RKO (cell line): Measurements from ENCODE around the gene EFL1.
"Not testable (repeated sequence)": the region's sequence is repeated elsewhere in the genome, so short reads cannot be mapped to it uniquely, and the experiment has no call there.

Source experiments
- DNase-seq: peaks from one replicate; pipeline ENCODE4 v3.0.0-alpha.2; 2016; ENCODE audit warnings: low spot score

The EFL1 gene

DNA sequence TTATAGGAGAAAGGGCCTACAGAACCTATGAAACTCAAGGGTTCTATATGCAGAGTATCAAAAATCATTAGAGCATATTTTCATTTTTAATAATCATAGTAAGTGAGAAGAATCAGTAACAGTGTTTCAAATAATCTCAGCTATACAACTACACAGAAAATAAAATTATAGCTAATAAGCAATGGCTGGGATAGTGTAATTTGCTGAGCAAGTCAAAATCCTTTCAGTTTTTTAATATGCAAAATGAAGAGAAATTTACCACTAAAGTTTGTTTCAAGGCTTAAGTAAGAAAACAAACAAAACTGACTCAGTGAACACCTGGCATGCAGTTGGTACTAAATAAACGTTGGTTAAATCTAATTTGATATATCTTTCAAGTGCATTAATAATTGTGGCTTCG, 66.2 kb downstream of the EFL1 start:
- no peak for DNase-seq

DNA sequence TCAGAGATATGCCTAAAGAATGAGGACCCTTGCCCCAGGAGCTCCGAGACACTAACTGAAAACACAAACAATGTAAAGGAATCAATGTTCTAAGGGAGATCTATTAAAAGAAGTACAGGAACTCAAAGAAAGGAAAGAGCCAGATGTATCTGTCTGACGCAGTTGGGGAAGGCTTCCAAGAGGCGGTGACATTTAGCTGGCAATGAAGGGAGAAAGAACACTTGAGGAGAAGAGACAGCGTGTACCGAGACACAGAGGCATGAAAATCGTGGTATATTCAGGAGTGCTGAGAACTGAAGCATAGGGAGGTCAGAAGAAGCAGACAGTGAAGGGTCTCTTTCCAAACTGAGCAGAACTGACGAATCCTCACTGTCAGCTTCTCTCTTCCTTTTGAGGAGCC, 66.7 kb downstream of the EFL1 start:
- DNase-seq = not testable (repeated sequence)

DNA sequence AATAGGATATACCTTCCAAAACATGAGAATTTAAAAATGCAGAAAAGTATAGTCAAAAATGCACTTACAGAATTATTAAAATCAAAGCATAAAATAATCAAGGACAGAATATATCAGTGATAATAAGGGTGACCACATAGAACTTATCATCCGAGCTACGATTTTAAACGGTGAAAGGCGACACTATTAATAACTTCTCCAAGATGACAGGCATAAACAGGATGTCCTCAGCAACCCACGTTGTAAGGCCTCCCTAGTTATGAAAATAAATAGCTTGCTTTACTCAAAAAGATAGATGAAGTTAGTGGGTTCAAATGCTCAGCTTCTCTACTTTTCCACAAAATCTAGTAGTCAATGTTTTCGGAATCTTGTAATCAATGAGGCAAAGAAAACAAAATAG, 68.0 kb downstream of the EFL1 start:
- DNase-seq = not testable (repeated sequence)

DNA sequence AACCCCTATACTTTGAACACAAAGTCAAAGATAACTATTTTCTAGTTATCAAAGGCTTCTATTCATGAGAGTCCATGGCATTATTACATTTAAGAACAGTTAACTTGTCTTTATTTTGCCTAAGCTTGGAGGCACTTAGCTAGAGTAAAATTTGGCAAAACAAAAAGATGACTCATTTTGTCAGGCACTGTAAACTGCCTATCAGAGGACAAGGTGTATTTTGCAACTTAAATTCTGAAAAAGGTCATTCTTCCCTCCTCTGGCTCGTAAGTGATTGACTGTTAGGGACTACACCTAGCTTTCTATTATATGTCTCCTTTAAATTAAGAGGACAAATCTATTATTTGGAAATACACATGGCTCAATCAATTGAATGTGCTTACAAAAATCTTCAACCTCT, 69.1 kb downstream of the EFL1 start:
- not testable (repeated sequence) for DNase-seq

DNA sequence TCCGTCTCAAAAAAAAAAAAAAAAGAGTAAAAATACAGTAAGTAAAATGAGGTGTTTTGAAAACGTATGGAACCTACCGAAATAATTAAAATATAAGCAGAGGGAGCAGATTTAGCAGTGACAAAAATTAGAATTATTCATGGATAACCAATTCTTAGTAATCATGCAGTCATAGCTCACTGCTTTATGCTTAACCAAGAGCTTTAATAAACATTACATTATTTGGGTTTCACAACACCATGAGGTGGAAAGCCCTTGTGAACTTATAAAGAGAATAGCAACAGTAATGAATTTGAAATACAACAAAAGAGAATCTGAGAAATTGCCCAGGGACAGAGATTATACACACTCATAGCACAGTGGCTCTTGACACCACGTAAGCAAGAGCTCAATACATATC, 70.1 kb downstream of the EFL1 start:
- DNase-seq = not testable (repeated sequence)

DNA sequence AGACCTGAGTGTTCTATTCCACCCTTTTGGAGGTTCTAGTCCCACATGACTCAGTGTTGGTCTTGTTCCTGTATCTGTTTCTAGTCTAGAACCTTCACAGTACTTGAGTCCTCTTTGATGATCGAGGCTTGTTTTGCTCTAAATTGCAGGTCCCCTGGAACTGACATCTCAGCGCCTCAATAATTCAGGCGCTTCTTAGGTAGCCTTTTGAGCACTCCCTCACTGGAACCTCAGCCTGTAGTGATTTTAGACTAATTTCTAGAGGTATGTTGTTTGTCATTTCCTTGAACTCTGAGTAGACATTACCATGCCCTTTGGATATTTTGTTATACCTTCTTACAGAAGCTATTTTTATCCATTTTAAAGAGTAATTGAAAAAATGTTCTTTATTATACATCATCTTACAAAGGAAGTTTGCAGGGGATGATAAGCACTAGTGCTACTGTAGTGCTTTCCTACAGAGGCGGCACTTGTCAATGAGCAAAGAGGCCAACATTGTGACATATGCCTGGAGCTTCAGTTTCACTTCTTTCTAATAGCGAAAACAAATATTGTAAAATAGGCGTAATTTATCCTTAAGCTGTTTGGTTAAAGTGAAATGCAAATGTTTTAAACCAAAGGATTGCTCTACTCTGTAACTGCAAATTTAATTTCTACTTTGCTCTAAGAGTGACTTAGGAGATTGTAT, 75.7 kb downstream of the EFL1 start:
- DNase-seq = peak; percentile 12

DNA sequence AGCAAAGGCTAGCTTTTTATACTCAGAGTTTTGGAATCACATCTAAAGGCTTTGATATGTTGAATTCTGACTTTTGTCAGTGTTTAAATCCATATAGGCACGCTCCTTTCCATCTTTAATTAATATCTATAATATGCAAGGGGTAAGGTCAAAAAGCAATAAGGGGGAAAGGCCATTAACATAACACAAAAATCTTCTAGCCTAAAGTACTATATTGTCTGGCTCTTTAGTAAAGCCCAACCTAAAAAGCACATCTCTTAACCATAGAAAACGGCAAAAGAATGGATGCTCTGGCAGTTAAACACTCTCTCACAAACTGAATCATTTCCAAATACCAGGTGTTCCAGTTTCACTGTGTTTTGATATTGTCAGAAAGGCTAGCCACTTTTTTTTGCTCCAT, 76.4 kb downstream of the EFL1 start:
- DNase-seq = no peak

DNA sequence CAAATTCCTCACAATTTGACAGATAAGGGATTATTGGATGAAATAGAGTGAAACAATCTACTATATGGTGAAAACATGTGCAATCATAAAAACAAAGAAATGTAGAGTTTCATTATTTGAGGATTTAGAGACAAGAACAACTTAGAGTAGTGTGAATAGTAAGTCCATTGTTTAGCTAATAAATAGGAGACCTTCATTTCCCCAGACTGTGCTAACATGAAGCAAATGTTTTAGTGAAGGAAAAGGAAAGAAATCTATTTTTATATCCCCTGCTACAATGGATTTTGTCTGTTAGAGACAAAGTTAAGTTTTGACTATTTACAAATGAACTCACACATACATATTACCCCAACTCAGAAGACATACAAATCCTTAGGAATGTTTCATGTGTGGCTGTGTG, 77.8 kb downstream of the EFL1 start:
- no peak for DNase-seq

DNA sequence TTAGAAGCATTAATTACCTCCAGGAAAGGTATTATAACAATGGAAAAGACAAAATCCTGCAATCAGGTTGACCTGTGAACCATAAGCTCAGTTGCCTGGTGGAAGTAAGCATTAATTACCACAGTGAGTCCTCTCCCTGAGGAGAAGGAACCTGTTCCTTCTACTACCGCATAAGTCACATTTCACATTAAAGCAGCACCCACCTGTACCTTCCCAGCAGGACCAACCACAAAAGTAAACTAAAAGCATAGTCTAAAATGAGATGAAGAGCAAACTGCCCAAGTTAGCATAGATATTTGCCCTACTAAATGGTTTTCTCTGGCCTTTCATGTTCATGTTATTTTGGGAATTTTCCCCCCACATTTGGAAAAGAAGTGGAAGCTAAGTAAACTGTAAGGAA, 78.2 kb downstream of the EFL1 start:
- DNase-seq = no peak

DNA sequence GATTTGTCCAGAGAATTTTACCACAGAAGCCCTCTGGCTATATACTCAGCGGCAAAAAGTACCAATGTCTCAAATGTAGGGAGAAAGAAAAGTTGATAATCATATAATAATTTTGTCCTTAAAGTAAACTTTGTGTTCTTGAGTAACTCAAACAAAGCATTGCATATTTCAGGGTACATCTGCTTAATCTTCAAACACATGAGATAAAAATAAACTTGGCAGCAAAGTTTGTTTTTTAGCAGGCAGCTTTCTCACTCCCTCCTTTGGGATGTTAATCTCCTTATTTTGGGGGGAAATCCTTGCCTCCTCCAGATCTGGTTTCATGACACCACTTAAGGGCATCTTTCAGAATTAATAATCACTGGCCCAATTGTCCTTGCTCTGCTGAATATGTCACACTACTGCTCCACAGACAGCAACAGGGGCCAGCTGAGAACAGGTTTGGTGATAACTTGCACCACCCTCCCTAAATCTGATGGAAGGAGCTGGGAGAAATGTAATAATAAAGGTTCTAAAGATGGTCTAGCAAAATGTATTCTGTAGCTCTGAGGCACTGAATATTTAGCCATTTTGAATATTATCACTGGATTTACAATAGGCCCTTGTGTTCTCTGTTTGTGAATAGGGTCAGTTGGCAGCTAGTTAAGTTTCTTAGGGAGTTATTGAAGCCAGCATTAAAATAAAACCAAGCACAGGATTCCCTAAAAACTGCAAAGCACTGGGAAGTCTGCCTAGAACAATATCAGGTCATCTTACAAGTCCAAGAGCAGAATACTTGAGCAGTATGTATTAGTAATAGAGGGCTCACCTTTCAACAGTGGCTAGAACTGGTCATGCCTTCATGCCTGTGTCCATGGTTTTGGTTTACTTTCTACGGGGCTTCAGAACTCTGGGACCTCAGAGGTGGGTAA, 79.2 kb downstream of the EFL1 start:
- DNase-seq = no peak

DNA sequence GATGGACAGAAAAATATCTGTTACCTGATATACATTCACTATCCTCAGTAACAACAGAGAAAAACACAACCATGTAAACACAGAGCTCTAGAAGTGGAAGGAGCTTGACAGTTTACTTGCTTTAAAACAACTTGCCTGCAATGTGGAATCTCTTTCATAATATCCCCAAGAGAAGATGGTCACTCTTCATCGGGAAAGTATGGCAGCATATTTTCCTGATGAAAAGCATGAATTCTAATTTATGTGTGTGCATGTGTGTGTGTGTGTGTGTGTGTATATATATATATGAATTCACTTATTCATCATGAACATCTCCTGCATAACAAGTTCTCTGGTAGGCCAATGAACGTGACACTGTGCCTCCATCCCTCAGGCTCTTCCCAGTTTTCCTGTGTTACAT, 81.2 kb downstream of the EFL1 start:
- DNase-seq = no peak

DNA sequence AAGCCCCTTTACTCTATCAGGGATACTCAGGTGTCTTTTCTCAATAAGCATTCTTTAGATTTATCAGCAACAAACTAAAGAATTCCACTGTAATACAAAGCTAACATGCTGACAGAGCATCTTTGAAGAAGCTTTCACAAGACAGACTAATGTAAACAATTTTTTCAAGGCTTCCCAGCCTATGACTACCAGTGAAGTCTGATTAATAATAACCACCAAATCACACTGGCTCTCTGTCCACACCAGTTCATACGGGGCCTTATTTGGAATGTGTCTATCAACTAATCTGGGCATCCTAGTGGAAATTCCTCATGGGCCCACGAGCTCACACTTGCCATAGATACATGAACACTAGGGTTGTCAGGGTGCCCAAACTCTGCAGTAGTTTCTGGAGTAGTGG, 84.5 kb downstream of the EFL1 start:
- DNase-seq = no peak

DNA sequence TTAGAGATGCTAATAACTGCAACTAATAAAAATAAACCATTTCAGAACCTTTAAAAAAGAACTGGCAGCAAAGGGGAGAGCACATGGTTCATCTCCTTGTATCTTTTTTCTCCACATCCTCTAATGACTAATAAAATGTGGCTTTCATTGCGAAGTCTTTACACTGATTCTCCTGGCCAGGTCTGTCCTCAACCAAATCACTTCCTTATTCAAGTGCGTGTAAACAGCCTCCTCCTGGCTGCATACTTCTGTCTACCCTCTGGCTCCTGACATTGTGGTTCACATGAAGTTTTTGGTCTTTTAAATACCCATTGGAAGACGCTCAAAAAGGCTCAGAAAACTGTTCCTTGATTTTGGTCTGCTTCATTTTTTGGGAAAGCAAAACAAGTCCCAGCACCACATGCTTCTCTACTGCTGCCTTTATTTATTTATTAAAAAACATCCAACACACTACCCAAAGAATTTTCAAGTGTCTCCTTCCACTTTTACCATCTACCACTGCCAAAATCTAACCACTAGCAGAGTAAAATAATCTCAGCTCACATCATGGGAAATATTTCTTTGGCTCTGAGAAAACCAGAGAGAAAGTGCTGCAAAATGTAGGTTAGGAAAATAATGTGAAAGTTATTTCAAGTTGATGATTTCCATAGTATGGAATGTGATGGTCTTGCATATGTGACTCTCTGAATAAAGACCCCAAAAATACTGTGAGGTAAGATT, 85.1 kb downstream of the EFL1 start:
- no peak for DNase-seq

DNA sequence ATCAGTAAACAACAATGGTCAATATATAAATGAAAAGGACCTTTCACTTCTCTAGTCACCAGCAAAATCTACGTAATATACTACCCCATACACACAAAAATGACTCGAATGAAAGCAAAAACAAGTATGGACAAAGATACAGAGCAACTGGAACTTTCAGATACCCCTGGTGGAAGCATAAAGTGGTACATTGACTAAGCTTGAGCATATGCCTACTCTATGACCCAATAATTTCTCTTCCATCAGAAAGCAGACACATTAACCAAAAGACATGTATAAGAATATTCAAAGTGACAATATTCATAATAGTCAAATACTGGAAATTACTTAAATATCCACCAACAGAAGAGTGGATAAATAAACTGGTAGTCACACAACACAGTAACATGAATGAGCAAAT, 86.0 kb downstream of the EFL1 start:
- peak; percentile 36 for DNase-seq

DNA sequence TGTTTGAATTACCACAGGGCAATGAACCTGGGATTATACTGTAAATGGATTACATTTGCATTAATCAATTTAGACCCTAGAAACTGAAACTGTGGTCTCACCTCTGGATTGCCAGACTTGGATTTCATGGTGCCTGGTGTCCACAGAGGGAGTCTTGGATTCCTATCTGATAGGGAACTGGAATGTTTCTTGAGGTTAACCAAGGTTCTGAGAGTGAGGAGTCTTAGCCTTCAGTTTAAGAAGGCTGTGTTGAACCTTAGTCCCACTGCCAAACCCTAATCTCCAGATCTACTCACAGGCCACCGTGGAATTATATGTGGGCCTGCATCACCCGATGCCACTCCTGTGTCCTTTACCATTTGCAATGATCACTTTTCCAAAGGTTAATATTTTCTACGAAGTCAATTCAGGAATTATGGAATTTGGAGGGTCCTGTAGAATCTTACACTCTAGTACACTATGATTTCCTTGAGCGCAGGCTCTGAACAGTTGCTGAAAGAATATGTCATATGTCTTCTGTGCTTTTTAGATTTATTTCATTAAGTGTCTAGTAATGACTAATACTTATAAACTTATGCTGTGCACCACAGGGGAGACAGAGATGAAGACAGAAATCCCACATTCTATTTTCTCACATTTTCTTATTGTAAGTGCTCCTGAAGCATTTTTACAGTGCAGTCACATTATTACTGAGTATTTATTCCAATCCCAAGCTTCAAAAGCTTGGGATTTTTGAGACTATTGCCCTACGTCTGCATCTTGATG, 87.9 kb downstream of the EFL1 start:
- no peak for DNase-seq

DNA sequence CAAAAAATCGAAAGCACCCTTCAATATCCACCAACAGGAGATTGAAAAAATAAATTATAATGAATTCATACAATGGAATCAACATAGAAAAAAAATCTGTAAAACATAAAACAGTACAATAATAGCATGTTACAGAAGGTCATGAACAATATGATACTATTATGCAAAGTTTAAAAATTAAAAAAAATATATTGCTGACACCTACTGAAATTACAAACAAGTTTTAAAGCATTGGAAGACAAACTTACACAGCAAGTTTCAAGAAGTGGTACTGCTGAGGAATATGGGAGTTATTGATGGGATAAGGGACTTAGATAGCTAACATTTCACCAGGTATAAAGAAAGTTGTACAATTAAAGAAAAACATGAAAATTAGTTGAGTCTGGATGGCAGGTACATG, 89.4 kb downstream of the EFL1 start:
- DNase-seq = no peak

DNA sequence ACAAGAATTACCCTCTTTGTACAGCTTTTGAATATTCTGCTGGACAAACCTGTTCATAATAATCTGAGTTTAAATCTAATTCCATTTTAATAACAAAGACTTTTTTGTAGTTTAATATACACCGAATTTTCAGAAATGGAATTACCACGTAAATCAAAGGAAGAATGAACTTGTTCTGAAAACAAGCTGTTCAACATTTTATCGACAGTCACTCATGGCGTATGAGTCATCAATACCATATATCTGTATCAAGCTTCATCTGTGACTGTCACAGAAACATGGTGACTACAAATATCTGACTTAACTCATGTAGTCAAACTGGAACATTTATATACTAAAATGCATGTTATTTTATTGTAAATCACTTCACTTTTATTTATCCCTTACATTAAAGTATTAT, 90.0 kb downstream of the EFL1 start:
- DNase-seq = no peak

DNA sequence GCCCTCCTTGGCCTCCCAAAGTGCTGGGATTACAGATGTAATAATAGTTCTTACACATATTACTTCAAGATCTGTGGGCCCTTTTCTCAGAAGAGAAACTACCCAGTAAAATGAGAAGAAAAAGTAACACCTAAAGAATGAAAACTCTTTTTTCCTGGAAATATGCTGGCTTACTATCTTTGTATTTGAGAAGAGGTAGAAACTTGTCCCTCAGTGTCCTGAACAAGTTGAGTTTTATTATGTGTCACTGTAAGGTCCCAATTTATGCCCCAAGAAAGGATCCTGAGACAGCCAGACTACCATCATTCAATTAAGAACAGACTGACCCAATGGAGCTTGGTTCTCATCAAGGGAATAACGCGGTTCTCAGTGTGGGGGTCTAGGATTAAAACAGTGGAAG, 93.8 kb downstream of the EFL1 start:
- DNase-seq = no peak

DNA sequence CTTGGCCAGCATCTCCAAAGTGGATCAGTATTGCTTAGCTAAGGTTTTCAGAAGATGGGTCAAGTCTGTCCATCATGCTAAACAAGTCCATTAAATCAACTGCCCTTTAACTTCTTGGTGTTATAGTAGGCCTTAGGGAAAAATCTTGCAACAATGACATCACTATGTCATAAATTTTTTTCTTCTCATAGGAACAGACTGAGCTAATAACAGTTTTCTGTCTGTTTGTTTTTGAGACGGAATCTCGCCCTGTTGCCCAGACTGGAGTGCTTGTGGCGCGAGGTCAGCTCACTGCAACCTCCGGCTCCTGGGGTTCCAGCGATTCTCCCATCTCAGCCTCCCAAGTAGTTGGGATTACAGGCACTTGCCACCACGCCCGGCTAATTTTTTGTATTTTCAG, 94.2 kb downstream of the EFL1 start:
- no peak for DNase-seq

DNA sequence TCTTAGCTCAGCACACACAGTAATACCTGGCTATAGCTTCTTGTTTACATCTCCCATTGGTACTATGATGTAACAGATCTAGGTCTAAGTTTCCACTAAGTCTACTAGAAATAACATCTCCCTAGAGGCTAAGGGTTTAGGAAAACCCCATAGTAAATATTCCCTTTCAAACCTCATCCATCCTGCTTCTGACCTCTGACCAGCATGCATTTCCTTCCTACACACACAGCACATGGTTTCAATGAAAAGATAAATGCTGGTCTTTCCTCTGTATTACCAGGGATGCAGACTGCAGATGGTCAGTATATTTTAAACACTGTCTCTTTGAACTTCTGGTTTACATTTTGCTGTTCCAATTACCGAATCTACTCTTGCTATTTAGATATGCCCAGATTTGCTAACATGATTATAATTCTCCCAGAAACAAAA, 96.6 kb downstream of the EFL1 start:
- DNase-seq = no peak

DNA sequence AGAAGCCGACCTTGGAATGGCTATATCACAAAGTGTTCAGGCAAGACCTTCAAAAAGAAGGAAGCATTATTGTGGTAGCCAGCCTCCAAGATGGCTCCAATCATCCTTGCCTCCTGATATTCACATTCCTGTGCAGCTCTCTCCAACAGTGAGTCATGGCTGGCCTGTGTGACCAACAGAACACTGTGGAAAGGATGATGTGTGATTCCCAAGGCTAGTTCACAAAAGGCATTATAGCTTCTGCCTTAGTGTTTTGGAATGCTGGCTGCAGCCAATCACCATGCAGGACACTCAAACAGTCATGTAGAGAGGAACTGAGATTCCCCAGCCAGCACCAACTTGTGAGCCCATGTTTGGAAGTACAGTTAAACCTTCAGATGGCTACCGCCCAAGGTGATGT, 102.6 kb downstream of the EFL1 start:
- DNase-seq = peak; percentile 99

DNA sequence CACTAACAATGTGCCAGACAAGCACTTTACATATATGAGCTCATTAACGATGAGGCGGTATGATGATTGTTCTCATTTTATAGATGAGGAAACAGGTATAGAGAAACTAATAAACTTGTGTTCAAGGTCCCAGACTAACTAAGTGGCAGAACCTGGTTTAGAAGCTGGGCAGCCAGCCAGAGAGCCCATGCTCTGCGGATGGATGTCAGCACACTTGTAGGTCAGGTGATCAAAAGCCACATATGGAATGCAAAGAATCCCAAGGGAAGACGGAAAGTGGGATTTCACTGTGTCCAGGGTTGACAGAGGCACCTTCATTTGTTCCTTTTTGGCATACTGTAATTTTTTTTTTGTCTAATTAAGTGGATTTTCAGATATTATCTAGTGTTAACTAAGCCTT, 103.7 kb downstream of the EFL1 start:
- no peak for DNase-seq
